ENCODE measurements around the gene CTDNEP1.
A peak's percentile ranks its signal among the peaks of the same experiment; 100 is the strongest.

Gene CTDNEP1

DNA sequence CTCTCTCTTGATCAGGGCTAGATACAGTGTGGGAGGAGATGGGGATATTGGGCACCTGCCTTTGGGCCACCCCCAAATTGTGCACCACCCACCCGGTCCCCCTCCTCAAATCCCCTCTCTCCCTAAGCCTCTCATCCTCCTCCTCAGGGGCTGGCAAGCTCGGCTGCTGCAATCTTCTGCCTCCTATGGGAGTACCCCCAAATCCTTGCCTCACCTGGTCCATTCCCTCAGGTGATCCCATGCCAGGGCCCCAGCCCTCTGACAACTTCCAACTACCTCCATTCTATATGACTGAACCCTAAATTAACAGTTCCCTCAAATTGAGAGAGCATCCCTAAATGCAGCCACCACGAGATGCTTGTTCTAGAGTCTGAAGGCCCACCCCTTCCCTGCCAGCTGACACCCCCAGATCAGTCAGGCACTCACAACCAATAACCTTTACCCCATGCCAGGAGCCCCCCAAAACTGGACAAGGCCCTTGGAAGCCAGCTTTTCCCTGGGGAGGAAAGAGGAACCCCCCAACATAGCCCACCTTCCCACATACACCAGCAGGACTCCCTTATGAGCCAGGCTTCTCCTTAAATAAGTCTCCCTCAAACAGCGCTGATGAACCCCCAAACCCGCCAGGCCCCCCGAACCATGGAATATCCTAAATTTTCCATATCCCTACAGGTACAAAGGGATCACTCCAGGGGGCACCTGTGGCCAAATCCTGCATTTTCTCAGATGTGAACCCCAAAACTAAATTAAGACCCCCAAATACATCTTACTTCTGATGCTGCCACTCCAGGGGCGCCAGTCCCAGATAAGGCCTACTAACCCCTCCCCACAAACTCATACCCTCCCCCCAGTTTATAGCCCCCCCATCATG, 35.1 kb downstream of the CTDNEP1 start:
- CTCF ChIA-PET: interaction anchor here (1.1 kb wide), 1 partner anchor 8 kb away, joined by 3 read pairs; no protein-coding TSS in a partner anchor
- TF ChIP-seq ELF4 (IDR thresholded peaks at IDR 0.05) (no peak), FOXA1 (IDR thresholded peaks at IDR 0.05) (no peak), LEF1 (IDR thresholded peaks at IDR 0.05; ENCODE audit: borderline replicate concordance) (no peak), BHLHE40 (IDR thresholded peaks at IDR 0.05; ENCODE audit: borderline replicate concordance) (no peak), SUZ12 (IDR thresholded peaks at IDR 0.05) (no peak), CTBP1 (IDR thresholded peaks at IDR 0.05; ENCODE audit: borderline replicate concordance) (no peak), SP1 (IDR thresholded peaks at IDR 0.05) (no peak)
- POLR2A ChIA-PET: interaction anchor here (1.1 to 3.3 kb wide), 2 partner anchors 23 to 181 kb away, joined by 4 to 13 read pairs; partner anchors contain the start of genes PHF23 and SLC16A13
- no peak for DNase-seq (ENCODE audit: extremely low spot score)

DNA sequence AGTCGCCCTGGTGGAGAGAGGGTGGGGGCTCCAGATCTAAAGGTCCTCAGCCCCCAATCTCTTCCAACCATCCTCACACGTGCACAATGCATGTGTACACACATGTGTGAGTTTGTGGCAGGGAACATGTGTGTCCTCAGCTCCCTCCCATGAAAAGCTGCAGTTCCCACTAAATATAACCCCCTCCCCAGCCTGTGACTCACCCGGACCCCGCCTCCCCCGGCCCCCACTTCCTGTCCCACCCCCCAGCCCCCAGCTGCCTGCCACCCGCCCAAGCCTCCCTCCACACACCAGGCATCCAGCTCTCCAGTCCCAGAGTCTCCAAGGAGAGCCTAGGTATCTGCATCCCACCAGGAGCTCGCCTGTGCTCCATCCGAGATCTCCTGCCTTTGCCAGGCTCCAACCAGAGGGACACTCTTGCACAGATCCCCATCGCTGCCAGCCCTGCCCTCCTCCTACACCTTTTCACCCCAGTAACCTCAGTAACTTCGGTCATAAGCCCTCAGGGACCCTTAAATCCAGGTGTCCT, 35.8 kb downstream of the CTDNEP1 start:
- POLR2A ChIA-PET: interaction anchor here (1.1 to 3.3 kb wide), 4 partner anchors 23 to 180 kb away, joined by 4 to 13 read pairs (median 10); partner anchors contain the start of genes NEURL4, PHF23 and SLC16A13
- no peak for DNase-seq (ENCODE audit: extremely low spot score)

DNA sequence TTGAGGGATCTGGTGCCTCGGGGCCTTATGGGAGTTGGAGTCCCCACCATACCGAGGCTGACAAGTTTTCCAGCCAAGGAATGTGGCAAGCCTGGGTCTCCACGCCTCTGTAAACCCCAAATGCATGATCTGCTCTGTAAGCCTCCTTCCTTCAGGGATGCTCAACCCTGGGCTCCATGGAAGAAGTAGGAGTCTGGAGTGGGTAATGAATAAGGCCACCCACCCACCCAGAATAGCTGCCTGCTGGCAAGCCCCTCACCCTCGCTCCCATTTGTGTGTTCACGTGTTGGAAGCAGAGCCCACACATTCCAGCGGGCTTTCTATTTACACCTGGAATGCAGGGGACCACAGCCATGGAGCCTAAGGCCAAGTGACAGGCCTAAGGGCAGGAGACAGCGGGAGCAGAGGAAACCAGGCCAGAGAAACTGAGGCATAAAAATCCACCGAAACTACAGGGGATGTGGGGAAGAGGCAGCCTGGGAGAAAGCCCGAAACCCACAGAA, 36.3 kb downstream of the CTDNEP1 start:
- ChIA-PET POLR2A (interaction anchor here (1.1 to 3.3 kb wide), 5 partner anchors 24 to 180 kb away, joined by 4 to 13 read pairs (median 8); partner anchors contain the start of genes GABARAP, NEURL4, PHF23 and SLC16A13), CTCF (no interaction called here)
- TF ChIP-seq L3MBTL2 (conservative IDR thresholded peaks at IDR 0.05) (no peak; the same call in 1 of the 2 replicates), SUZ12 (IDR thresholded peaks at IDR 0.05) (peak; percentile 95)
- no peak for DNase-seq (ENCODE audit: extremely low spot score)

More for the DNA sequence above, 35.8 kb downstream of the CTDNEP1 start:
- CTCF ChIA-PET: interaction anchor here (1.1 kb wide), 1 partner anchor 9 kb away, joined by 3 read pairs; no protein-coding TSS in a partner anchor
- TF ChIP-seq SP1 (IDR thresholded peaks at IDR 0.05) (no peak), BHLHE40 (IDR thresholded peaks at IDR 0.05; ENCODE audit: borderline replicate concordance) (no peak), FOXK2 (IDR thresholded peaks at IDR 0.05) (no peak), FOXM1 (IDR thresholded peaks at IDR 0.05; ENCODE audit: borderline replicate concordance) (no peak), L3MBTL2 (conservative IDR thresholded peaks at IDR 0.05) (no peak), CTBP1 (IDR thresholded peaks at IDR 0.05; ENCODE audit: borderline replicate concordance) (no peak)

GRCh38 chr17:7214300-7215135, 37.0 kb downstream of the CTDNEP1 start:
- ChIA-PET CTCF (interaction anchor here (0.7 to 1.3 kb wide), 4 partner anchors 10 to 82 kb away, joined by 3 to 5 read pairs (median 4); no protein-coding TSS in a partner anchor), POLR2A (interaction anchor here (0.8 to 3.3 kb wide), 6 partner anchors 24 to 473 kb away, joined by 3 to 13 read pairs (median 6); partner anchors contain the start of genes CTDNEP1, ELP5, GABARAP and NEURL4)
- DNase-seq (ENCODE audit: extremely low spot score): peak; percentile 96
- peak; percentile 77 for TF ChIP-seq PKNOX1 (IDR thresholded peaks at IDR 0.05)
- no peak for TF ChIP-seq BHLHE40 (IDR thresholded peaks at IDR 0.05; ENCODE audit: borderline replicate concordance)
- TF ChIP-seq L3MBTL2 (conservative IDR thresholded peaks at IDR 0.05): peak; percentile 74
- TF ChIP-seq CTBP1 (IDR thresholded peaks at IDR 0.05; ENCODE audit: borderline replicate concordance): no peak

- ChIA-PET CTCF (interaction anchor here (0.7 to 1.3 kb wide), 4 partner anchors 9 to 83 kb away, joined by 3 to 5 read pairs (median 4); no protein-coding TSS in a partner anchor), POLR2A (interaction anchor here (0.8 to 3.3 kb wide), 6 partner anchors 25 to 473 kb away, joined by 3 to 13 read pairs (median 6); partner anchors contain the start of genes CTDNEP1, ELP5, GABARAP and NEURL4)
- no peak for TF ChIP-seq LEF1 (IDR thresholded peaks at IDR 0.05; ENCODE audit: borderline replicate concordance)
- no peak for TF ChIP-seq SP1 (IDR thresholded peaks at IDR 0.05)
- TF ChIP-seq ELF4 (IDR thresholded peaks at IDR 0.05): no peak
- TF ChIP-seq SUZ12 (IDR thresholded peaks at IDR 0.05): no peak
- no peak for TF ChIP-seq L3MBTL2 (conservative IDR thresholded peaks at IDR 0.05)
- TF ChIP-seq NFRKB (IDR thresholded peaks at IDR 0.05): no peak
- no peak for TF ChIP-seq CTBP1 (IDR thresholded peaks at IDR 0.05; ENCODE audit: borderline replicate concordance)
- no peak for TF ChIP-seq FOXK2 (IDR thresholded peaks at IDR 0.05)
- no peak for TF ChIP-seq PKNOX1 (IDR thresholded peaks at IDR 0.05)
- TF ChIP-seq FOXA1 (IDR thresholded peaks at IDR 0.05): no peak
- no peak for TF ChIP-seq FOXM1 (IDR thresholded peaks at IDR 0.05; ENCODE audit: borderline replicate concordance)
- TF ChIP-seq TARDBP (IDR thresholded peaks at IDR 0.05): no peak
- peak; percentile 77 for DNase-seq (ENCODE audit: extremely low spot score)
Observed at GRCh38 chr17:7213895-7214299, 37.6 kb downstream of the CTDNEP1 start.

DNA sequence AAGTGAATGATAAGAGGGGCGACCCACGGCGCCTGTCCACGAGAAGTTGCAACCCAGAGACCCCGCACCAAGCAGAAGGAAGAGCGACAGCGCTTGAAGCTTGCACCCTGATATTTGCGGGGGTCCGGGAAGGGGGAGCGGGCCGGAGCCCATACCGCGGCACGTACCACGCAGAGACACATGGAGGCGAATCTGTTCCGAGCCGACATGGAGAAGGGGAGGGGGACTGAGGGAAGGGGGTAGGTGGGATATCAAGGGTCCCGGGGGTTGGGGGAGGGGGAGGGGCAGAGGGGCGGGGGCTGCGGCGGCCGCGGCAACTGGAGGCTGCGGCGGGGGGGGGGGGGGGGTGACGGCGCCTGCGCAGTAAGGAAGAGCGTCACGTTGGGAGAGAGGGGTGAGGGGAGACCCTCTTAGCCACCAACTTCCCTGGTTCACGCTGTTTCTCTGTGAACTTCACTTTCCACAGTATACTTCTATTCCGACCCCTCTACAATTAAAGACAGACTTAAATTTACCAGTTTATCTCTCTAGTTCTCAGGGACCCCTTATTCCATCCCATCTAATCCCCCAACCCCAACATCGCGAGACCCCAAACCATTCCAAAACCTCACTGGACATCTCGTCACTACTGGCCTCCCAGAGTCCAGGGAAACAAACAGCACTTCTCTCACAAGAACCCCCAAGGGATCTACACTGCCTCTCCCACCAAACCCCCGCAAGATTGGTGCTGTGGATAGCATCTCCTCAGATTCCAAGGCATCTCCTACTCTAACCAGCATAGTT, 39.9 kb downstream of the CTDNEP1 start:
- TF ChIP-seq LEF1 (IDR thresholded peaks at IDR 0.05; ENCODE audit: borderline replicate concordance) (no peak), FOXM1 (IDR thresholded peaks at IDR 0.05; ENCODE audit: borderline replicate concordance) (no peak), ZNF384 (IDR thresholded peaks at IDR 0.05) (no peak), NFRKB (IDR thresholded peaks at IDR 0.05) (no peak), CTBP1 (IDR thresholded peaks at IDR 0.05; ENCODE audit: borderline replicate concordance) (no peak), FOXK2 (IDR thresholded peaks at IDR 0.05) (no peak), SP1 (IDR thresholded peaks at IDR 0.05) (no peak), L3MBTL2 (conservative IDR thresholded peaks at IDR 0.05) (no peak), PKNOX1 (IDR thresholded peaks at IDR 0.05) (no peak), SUZ12 (IDR thresholded peaks at IDR 0.05) (no peak), FOXA1 (IDR thresholded peaks at IDR 0.05) (no peak), TARDBP (IDR thresholded peaks at IDR 0.05) (no peak), ARNT (IDR thresholded peaks at IDR 0.05) (no peak), HDGF (IDR thresholded peaks at IDR 0.05; ENCODE audit: borderline replicate concordance) (no peak), ELF4 (IDR thresholded peaks at IDR 0.05) (no peak), BHLHE40 (IDR thresholded peaks at IDR 0.05; ENCODE audit: borderline replicate concordance) (no peak)
- CTCF ChIA-PET: no interaction called here
- POLR2A ChIA-PET: no interaction called here
- DNase-seq (ENCODE audit: extremely low spot score): no peak

Data from HEK293T (cell line).